WI38 (cell line): ENCODE data around the gene SPRR5.

Experiments used
- H3K4me3 ChIP-seq: 2 replicates; pipeline ENCODE4 v1.5.1; 2011; ENCODE audit warnings: low read depth, mild to moderate bottlenecking, control low read depth, low read length
- TF ChIP-seq, protein P1 (sequence below): IDR thresholded peaks from 2 replicates; pipeline ENCODE4 v1.5.1; 2012; ENCODE audit warnings: low read depth, mild to moderate bottlenecking, control low read depth, low read length

The SPRR5 gene

DNA sequence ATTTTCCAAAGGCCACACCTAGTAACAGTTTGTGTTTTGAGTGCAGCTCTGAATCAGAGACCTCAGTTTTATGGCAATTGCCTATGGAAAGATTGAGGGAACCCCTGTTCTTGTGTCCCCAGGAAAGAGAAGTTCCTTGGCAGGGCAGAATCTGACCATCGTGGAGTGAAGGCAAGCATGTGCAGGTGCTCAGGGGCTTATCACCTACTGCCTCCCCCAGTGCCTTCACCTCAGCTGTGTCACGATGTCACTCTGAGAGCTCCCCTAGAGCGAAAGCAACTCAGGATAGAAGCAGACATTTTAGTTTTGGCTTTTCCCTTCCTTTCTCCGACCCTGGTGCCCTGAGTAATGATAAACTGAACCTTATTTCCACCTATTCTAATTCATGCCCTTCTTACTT, 35.1 kb downstream of the SPRR5 start:
- H3K4me3 ChIP-seq, result no peak overlapping the region
- TF ChIP-seq, protein P1, sequence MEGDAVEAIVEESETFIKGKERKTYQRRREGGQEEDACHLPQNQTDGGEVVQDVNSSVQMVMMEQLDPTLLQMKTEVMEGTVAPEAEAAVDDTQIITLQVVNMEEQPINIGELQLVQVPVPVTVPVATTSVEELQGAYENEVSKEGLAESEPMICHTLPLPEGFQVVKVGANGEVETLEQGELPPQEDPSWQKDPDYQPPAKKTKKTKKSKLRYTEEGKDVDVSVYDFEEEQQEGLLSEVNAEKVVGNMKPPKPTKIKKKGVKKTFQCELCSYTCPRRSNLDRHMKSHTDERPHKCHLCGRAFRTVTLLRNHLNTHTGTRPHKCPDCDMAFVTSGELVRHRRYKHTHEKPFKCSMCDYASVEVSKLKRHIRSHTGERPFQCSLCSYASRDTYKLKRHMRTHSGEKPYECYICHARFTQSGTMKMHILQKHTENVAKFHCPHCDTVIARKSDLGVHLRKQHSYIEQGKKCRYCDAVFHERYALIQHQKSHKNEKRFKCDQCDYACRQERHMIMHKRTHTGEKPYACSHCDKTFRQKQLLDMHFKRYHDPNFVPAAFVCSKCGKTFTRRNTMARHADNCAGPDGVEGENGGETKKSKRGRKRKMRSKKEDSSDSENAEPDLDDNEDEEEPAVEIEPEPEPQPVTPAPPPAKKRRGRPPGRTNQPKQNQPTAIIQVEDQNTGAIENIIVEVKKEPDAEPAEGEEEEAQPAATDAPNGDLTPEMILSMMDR, result no peak

DNA sequence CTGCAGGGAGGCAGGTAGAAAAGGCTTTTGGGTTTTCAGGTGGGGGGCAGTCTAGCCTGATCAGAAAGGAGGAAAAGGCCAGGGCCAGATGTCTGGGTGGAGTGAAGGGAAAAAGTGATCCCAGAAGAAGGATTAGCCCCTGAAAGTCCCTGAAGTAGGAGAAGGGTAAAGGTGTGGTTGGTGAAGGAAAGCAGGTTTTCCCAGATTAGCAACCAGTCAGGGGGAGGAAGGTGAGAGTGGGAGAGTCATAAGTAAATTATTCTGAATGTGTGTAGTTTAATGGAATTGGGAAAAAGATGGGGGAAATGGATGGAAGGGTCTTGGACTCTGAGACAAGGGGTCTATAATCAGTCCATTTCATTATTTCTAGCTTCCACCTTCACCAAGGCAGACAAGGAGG, 36.2 kb downstream of the SPRR5 start:
- H3K4me3 ChIP-seq, result no peak overlapping the region
- TF ChIP-seq, protein P1, result no peak

DNA sequence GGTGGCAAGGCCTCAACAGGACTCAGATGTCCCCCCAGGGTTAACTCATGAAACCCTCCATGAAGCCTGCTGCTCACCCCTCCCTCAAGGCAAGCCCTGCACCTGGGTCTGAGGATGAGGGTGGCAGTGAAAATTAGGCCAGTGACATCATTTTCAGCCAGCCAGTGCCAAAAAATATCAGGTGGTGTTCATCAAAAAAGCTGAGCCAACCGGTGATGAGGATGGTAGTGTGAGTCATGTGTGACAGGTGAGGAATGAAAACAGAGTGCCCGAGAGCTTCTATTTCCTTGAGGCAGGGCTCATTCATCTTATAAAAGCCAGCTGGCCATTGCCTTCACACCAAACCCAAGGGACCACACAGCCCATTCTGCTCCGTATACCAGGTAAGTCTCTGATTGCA, 36.7 kb downstream of the SPRR5 start, which contains the start of gene SPRR1A:
SPRR1A (plus strand) TSS at position 339 of the 400 bp plus-strand sequence. CDS start 1,150 bp downstream, outside the sequence.
- TF ChIP-seq, protein P1, result no peak
- H3K4me3 ChIP-seq, result no peak within 1 kb of the TSS

DNA sequence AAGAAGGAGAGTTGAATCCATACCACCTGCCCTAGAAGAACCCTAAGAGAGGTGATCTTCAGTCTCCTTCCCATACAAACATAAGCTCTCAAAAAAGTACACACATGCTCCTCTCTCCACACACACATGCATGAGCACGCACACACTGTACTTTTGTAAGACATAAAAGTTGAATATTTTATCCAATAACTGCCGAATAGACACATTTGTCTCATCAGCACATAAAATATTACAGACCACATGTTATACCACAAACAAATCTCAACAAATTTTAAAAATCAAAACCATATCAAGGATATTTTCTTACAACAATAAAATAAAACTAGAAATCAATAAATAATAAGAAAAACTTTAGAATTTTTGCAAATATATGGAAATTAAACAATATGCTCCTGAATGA, 39.6 kb downstream of the SPRR5 start:
- no peak overlapping the region for H3K4me3 ChIP-seq
- TF ChIP-seq, protein P1, result no peak

DNA sequence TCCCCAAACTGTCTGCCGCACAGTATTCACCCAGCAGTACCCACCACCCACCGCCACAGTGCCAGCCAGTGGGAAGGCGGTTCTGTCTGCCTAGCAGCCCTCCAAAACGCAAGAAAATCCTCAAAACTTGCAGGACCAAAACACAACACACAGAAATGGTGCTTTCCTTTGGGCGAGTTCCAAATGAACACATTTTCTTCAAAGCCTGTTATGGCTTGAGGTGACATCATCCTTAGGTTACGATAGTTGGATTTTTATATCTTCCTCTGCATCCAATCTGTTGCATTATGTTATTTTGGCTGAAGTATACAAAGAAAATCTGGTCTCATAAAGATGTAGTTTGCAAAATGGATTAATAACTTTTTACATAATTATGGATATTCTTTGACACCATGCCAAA, 46.2 kb downstream of the SPRR5 start:
- TF ChIP-seq, protein P1, result no peak
- H3K4me3 ChIP-seq, result no peak overlapping the region

DNA sequence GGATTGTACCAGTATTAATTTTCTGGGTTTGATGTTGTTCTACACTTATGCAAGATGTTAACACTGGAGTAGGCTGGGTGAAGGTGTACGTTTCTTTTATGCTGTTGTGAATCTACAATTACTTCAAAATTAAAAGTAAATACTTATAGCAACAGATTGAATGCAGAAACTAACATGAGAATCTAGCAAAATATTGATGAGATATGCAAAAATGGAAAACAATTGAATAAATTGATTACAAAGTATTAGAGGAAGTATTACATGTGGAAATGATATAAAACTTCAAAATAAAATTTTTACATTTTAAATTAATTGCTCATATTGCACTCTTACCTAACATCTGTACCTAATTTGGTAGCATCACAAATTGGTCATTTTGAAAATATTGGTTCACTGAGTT, 48.8 kb downstream of the SPRR5 start:
- TF ChIP-seq, protein P1, result no peak

DNA sequence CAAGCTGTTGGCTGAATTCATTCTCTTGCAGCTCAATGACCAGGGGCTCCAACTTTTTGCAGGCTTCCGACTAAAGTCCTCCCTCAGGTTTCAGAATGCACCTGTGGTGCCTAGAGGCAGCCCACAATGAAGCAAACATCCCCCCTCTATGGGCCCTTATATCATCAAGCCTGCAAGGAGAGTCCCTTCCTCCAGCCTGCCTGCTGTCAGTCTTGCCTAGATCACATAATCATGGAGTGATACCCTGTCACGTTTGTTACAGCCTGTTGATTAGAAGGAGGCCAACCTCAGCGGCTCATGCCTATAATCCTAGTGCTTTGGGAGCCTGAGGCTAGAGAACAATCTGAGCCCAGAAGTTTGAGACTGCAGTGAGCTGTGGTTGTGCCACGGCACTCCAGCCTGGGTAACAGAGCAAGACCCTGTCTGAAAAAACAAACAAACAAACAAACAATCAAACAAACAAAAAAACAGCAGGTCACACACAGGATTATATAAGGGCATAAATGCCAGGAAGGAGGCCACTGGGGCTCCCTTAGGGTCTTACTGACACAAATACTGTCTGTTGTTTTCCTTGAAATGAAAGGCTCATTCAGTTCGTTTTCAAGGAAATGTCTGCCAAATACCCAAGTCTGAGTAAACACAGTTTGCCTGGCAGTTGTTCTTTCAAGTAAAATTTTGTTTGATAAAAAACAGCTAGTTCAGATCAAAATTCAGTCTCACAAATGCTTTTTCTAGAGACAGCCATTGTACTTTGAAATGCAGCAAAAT, 49.8 kb downstream of the SPRR5 start:
- TF ChIP-seq, protein P1, result no peak
- no peak overlapping the region for H3K4me3 ChIP-seq

More for the DNA sequence above, 48.8 kb downstream of the SPRR5 start:
- H3K4me3 ChIP-seq, result no peak overlapping the region
